ENCODE results near the gene NSF.

The NSF gene

DNA sequence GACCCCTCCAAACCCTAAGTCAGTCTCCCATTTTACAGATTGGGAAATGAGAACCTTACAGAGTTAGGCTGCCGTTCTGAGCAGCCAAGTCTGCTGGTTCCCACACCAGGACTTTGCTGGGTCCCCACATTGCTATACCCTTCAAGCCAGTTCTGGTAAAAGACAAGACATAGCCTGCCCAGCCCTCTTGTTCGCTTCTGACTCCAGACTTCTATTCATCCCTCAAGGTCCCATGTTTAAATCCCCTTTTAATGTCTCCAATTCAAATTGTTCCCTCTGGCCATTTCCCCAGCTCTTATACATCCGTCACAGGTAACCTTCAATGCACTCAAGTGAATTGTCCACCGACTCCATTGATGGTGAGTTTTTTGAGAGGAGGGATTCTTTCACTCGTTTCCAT is 197.8 kb downstream of the NSF start:
- TF ChIP-seq MYNN (tag by site-specific recombination; IDR thresholded peaks at IDR 0.05; ENCODE audit: borderline replicate concordance) (no peak), ZFP3 (tag by site-specific recombination; IDR thresholded peaks at IDR 0.05; ENCODE audit: low read depth) (peak; percentile 75)
- no peak overlapping the region for H3K4me3 ChIP-seq (ENCODE audit: low read depth, low read length)
- CTCF ChIA-PET, result no interaction called here
- no peak overlapping the region for H3K27ac ChIP-seq (ENCODE audit: extremely low read depth, low read depth, low read length)
- H3K9me3 ChIP-seq (ENCODE audit: control insufficient read depth, insufficient read depth, low read depth, low read length), result no peaks in the 10 kb centered on the region
- POLR2A ChIA-PET, result no interaction called here
- H3K4me1 ChIP-seq (ENCODE audit: control insufficient read depth, insufficient read depth, low read length), result no peaks in the 10 kb centered on the region
- no peaks in the 10 kb centered on the region for H3K36me3 ChIP-seq (ENCODE audit: control insufficient read depth in 2 of 2, insufficient read depth in 1 of 2, low read length in 2 of 2)

GRCh38 chr17:46788796-46789195 is 198.3 kb downstream of the NSF start:
- Histone ChIP-seq H3K4me3 (ENCODE audit: low read depth, low read length) (no peak overlapping the region), H3K27ac (ENCODE audit: extremely low read depth, low read depth, low read length) (no peak overlapping the region), H3K36me3 (ENCODE audit: control insufficient read depth in 2 of 2, insufficient read depth in 1 of 2, low read length in 2 of 2) (no peaks in the 10 kb centered on the region), H3K4me1 (ENCODE audit: control insufficient read depth, insufficient read depth, low read length) (no peaks in the 10 kb centered on the region), H3K9me3 (ENCODE audit: control insufficient read depth, insufficient read depth, low read depth, low read length) (no peaks in the 10 kb centered on the region)
- ChIA-PET CTCF (no interaction called here), POLR2A (no interaction called here)
- TF ChIP-seq ZNF132 (tag by site-specific recombination; IDR thresholded peaks at IDR 0.05; ENCODE audit: borderline replicate concordance) (no peak), ZIC2 (tag by site-specific recombination; IDR thresholded peaks at IDR 0.05) (peak; percentile 85)

GRCh38 chr17:46789610-46790009 is 199.1 kb downstream of the NSF start:
- CTCF ChIA-PET, result no interaction called here

GRCh38 chr17:46790216-46790615 is 199.7 kb downstream of the NSF start:
- no peaks in the 10 kb centered on the region for H3K36me3 ChIP-seq (ENCODE audit: control insufficient read depth in 2 of 2, insufficient read depth in 1 of 2, low read length in 2 of 2)
- no peaks in the 10 kb centered on the region for H3K4me1 ChIP-seq (ENCODE audit: control insufficient read depth, insufficient read depth, low read length)
- H3K4me3 ChIP-seq (ENCODE audit: low read depth, low read length), result no peak overlapping the region
- H3K27ac ChIP-seq (ENCODE audit: extremely low read depth, low read depth, low read length), result no peak overlapping the region
- ChIA-PET CTCF (no interaction called here), POLR2A (no interaction called here)
- H3K9me3 ChIP-seq (ENCODE audit: control insufficient read depth, insufficient read depth, low read depth, low read length), result no peaks in the 10 kb centered on the region
- TF ChIP-seq ZIC2 (tag by site-specific recombination; IDR thresholded peaks at IDR 0.05) (peak; percentile 91), ZNF513 (tag by site-specific recombination; IDR thresholded peaks at IDR 0.05) (no peak)
- TF ChIP-seq, protein P1, sequence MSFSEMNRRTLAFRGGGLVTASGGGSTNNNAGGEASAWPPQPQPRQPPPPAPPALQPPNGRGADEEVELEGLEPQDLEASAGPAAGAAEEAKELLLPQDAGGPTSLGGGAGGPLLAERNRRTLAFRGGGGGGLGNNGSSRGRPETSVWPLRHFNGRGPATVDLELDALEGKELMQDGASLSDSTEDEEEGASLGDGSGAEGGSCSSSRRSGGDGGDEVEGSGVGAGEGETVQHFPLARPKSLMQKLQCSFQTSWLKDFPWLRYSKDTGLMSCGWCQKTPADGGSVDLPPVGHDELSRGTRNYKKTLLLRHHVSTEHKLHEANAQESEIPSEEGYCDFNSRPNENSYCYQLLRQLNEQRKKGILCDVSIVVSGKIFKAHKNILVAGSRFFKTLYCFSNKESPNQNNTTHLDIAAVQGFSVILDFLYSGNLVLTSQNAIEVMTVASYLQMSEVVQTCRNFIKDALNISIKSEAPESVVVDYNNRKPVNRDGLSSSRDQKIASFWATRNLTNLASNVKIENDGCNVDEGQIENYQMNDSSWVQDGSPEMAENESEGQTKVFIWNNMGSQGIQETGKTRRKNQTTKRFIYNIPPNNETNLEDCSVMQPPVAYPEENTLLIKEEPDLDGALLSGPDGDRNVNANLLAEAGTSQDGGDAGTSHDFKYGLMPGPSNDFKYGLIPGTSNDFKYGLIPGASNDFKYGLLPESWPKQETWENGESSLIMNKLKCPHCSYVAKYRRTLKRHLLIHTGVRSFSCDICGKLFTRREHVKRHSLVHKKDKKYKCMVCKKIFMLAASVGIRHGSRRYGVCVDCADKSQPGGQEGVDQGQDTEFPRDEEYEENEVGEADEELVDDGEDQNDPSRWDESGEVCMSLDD (tag by site-specific recombination; IDR thresholded peaks at IDR 0.05), result no peak
- TF ChIP-seq, protein P2, sequence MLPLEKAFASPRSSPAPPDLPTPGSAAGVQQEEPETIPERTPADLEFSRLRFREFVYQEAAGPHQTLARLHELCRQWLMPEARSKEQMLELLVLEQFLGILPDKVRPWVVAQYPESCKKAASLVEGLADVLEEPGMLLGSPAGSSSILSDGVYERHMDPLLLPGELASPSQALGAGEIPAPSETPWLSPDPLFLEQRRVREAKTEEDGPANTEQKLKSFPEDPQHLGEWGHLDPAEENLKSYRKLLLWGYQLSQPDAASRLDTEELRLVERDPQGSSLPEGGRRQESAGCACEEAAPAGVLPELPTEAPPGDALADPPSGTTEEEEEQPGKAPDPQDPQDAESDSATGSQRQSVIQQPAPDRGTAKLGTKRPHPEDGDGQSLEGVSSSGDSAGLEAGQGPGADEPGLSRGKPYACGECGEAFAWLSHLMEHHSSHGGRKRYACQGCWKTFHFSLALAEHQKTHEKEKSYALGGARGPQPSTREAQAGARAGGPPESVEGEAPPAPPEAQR (tag by site-specific recombination; IDR thresholded peaks at IDR 0.05), result no peak

More at GRCh38 chr17:46789610-46790009, 199.1 kb downstream of the NSF start:
- H3K9me3 ChIP-seq (ENCODE audit: control insufficient read depth, insufficient read depth, low read depth, low read length), result no peaks in the 10 kb centered on the region
- peak; percentile 41 for TF ChIP-seq SETDB1 (IDR thresholded peaks at IDR 0.05; ENCODE audit: insufficient read length, low read length)
- TF ChIP-seq GLI2 (tag by site-specific recombination; IDR thresholded peaks at IDR 0.05; ENCODE audit: borderline replicate concordance, low read depth), result no peak
- TF ChIP-seq HOXA7 (CRISPR knock-in tag; IDR thresholded peaks at IDR 0.05; ENCODE audit: borderline replicate concordance), result no peak
- H3K4me1 ChIP-seq (ENCODE audit: control insufficient read depth, insufficient read depth, low read length), result no peaks in the 10 kb centered on the region
- H3K4me3 ChIP-seq (ENCODE audit: low read depth, low read length), result no peak overlapping the region
- no peak overlapping the region for H3K27ac ChIP-seq (ENCODE audit: extremely low read depth, low read depth, low read length)
- POLR2A ChIA-PET, result no interaction called here
- H3K36me3 ChIP-seq (ENCODE audit: control insufficient read depth in 2 of 2, insufficient read depth in 1 of 2, low read length in 2 of 2), result no peaks in the 10 kb centered on the region
